Panc1 (cell line): Measurements from ENCODE around the gene MACF1.

Experiments used
- TCF7L2 ChIP-seq: IDR thresholded peaks from 2 replicates; pipeline ENCODE4 v1.6.1; 2011; ENCODE audit warnings: mild to moderate bottlenecking, low read depth, low read length, inconsistent platforms
- TF ChIP-seq, protein P1 (sequence below): fragments of 450-650 bp; IDR thresholded peaks from 2 replicates; pipeline ENCODE4 v1.5.1; 2017; ENCODE audit warnings: mild to moderate bottlenecking

DNA sequence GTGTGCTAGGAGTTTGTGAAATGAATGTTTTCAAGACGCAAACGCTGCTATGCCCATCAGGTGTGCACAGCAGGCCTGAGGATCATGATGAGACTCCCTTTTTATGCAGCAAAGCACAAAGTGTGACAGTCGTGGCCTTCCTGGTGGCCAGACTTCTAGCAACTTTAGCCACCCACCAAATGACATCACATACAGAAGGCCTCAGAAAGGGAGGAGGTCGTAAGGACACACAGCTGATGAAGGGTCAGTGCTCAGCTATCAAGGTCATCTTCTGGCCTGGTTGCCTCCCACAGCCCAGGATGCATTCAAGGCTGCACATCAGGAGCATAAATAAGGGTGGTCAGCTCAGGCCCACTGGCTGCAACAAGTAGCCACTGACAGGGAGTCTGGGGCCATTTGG lies 323.6 kb downstream of the MACF1 start:
- TF ChIP-seq, protein P1, sequence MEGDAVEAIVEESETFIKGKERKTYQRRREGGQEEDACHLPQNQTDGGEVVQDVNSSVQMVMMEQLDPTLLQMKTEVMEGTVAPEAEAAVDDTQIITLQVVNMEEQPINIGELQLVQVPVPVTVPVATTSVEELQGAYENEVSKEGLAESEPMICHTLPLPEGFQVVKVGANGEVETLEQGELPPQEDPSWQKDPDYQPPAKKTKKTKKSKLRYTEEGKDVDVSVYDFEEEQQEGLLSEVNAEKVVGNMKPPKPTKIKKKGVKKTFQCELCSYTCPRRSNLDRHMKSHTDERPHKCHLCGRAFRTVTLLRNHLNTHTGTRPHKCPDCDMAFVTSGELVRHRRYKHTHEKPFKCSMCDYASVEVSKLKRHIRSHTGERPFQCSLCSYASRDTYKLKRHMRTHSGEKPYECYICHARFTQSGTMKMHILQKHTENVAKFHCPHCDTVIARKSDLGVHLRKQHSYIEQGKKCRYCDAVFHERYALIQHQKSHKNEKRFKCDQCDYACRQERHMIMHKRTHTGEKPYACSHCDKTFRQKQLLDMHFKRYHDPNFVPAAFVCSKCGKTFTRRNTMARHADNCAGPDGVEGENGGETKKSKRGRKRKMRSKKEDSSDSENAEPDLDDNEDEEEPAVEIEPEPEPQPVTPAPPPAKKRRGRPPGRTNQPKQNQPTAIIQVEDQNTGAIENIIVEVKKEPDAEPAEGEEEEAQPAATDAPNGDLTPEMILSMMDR = no peak
- no peak for TF ChIP-seq TCF7L2
